HCT116 (cell line): ENCODE measurements around the gene CTNNA2. TPM values are rescaled to one million over a fixed set of nuclear protein-coding genes. Genes with fewer than 3 reads are reported as not detected.

Experiments
- ATAC-seq: fragments of 200-7000 bp; cut with Tn5 transposase; 2 replicates; pipeline ENCODE4 v1.9.1; 2020; ENCODE audit warnings: mild to moderate bottlenecking, moderate library complexity
- BruUV-seq: library from RNA; stranded (reverse); fragments of 400-500 nt; replicated peaks from 2 replicates; lab custom pipeline; 2021; lab: Mats Ljungman, UMichigan
- CTCF ChIA-PET: fragments of 300-600 bp; sonication (Branson Sonifier 250); formaldehyde crosslinking; loops from one replicate; lab custom pipeline; 2021; ENCODE audit warnings: antibody characterized with exemption; lab: Charles Lee
- POLR2A ChIA-PET: fragments of 300-600, 350-600 bp; sonication (Branson Sonifier 250); formaldehyde crosslinking; loops from one replicate; lab custom pipeline; 2021; ENCODE audit warnings: antibody characterized with exemption; lab: Charles Lee
- RAD21 ChIA-PET, 2 experiments: fragments of 300-600 bp; sonication (Branson Sonifier 250); formaldehyde crosslinking; loops; one replicate each; lab custom pipeline; 2023; ENCODE audit warnings: low total read pairs in 2 of 2; ENCODE audit not compliant: uncharacterized antibody in 2 of 2, unreplicated experiment in 2 of 2, low non-redundant PET in 1 of 2; lab: Charles Lee
- DNase-seq: peaks from one replicate; pipeline ENCODE4 v3.0.0-alpha.2; 2010; ENCODE audit warnings: low read depth, low spot score
- H2AFZ ChIP-seq: fragments of 200-600 bp; shearing (Covaris generic), sonication (generic); 2 replicates; pipeline ENCODE4 v1.6.1; 2017; ENCODE audit warnings: low read depth, mixed run types, mixed read lengths, antibody characterized with exemption, low read length; ENCODE audit not compliant: poor library complexity, severe bottlenecking
- H3K27ac ChIP-seq: 2 replicates; pipeline ENCODE4 v1.5.1; 2012; ENCODE audit warnings: low read depth, low read length
- H3K27me3 ChIP-seq: fragments of 200-600 bp; sonication (generic); 2 replicates; pipeline ENCODE4 v1.6.1; 2016; ENCODE audit warnings: mixed run types, low read length, mixed read lengths; ENCODE audit not compliant: insufficient read depth
- H3K36me3 ChIP-seq, 2 experiments: fragments of 200-500 bp in 1 of 2; fragments of 200-600 bp in 1 of 2; sonication (Bioruptor generic) in 1 of 2; sonication (generic) in 1 of 2; 2 replicates each; pipeline versions ENCODE4 v1.5.1 to v1.6.1; 2014 to 2016; ENCODE audit warnings: low read length in 2 of 2, inconsistent platforms in 1 of 2, mixed read lengths in 1 of 2, mixed run types in 1 of 2; ENCODE audit not compliant: insufficient read depth in 2 of 2, control insufficient read depth in 1 of 2
- H3K4me1 ChIP-seq, 2 experiments: fragments of 200-600 bp in 1 of 2; sonication (generic) in 1 of 2; 2 replicates each; pipeline versions ENCODE4 v1.5.1 to v1.6.1; 2012 to 2017; ENCODE audit warnings: low read length in 2 of 2, inconsistent platforms in 1 of 2, mild to moderate bottlenecking in 1 of 2, mixed read lengths in 1 of 2, mixed run types in 1 of 2, moderate library complexity in 1 of 2; ENCODE audit not compliant: insufficient read depth in 2 of 2, control insufficient read depth in 1 of 2
- H3K4me2 ChIP-seq: fragments of 200-600 bp; sonication (generic); 2 replicates; pipeline ENCODE4 v1.6.1; 2017; ENCODE audit warnings: mixed run types, low read length, mixed read lengths
- H3K4me3 ChIP-seq, 2 experiments: fragments of 200-600 bp in 1 of 2; sonication (generic) in 1 of 2; replicated peaks in 1 of 2; 2 replicates each; pipeline ENCODE4 v1.5.1; 2011 to 2016; ENCODE audit warnings: low read length in 2 of 2, control low read depth in 1 of 2, low read depth in 1 of 2, mild to moderate bottlenecking in 1 of 2, mixed read lengths in 1 of 2, mixed run types in 1 of 2
- H3K79me2 ChIP-seq: fragments of 200-600 bp; sonication (generic); 2 replicates; pipeline ENCODE4 v1.6.1; 2017; ENCODE audit warnings: mild to moderate bottlenecking, mixed run types, low read length, moderate library complexity, mixed read lengths; ENCODE audit not compliant: insufficient read depth
- H3K9ac ChIP-seq: fragments of 200-600 bp; sonication (generic); 2 replicates; pipeline ENCODE4 v1.6.1; 2016; ENCODE audit warnings: low read length, mixed read lengths
- H3K9me2 ChIP-seq: fragments of 200-600 bp; sonication (generic), shearing (Covaris generic); 2 replicates; pipeline ENCODE4 v1.6.1; 2017; ENCODE audit warnings: mixed run types, mild to moderate bottlenecking, moderate library complexity; ENCODE audit not compliant: insufficient read depth
- H3K9me3 ChIP-seq, 2 experiments: fragments of 200-500 bp in 1 of 2; fragments of 200-600 bp in 1 of 2; sonication (Bioruptor generic) in 1 of 2; sonication (generic) in 1 of 2; 2 replicates each; pipeline ENCODE4 v1.6.1; 2014 to 2017; ENCODE audit warnings: low read length in 2 of 2, mixed read lengths in 2 of 2, inconsistent platforms in 1 of 2, low read depth in 1 of 2, mild to moderate bottlenecking in 1 of 2, mixed run types in 1 of 2, moderate library complexity in 1 of 2; ENCODE audit not compliant: control insufficient read depth in 1 of 2, insufficient read depth in 1 of 2
- H4K20me1 ChIP-seq: fragments of 200-600 bp; sonication (generic), shearing (Covaris generic); 2 replicates; pipeline ENCODE4 v1.6.1; 2017; ENCODE audit warnings: mixed run types, mild to moderate bottlenecking, moderate library complexity; ENCODE audit not compliant: insufficient read depth
- CEBPB ChIP-seq: IDR thresholded peaks from 2 replicates; pipeline ENCODE4 v1.6.1; 2012; ENCODE audit warnings: low read depth
- EGR1 ChIP-seq: IDR thresholded peaks from 2 replicates; pipeline ENCODE4 v1.6.1; 2012; ENCODE audit warnings: low read depth
- ELF1 ChIP-seq: IDR thresholded peaks from 2 replicates; pipeline ENCODE4 v1.6.1; 2012; ENCODE audit warnings: low read depth, borderline replicate concordance
- SP1 ChIP-seq: IDR thresholded peaks from 2 replicates; pipeline ENCODE4 v1.6.1; 2012; ENCODE audit warnings: low read depth
- TCF7L2 ChIP-seq: IDR thresholded peaks from 2 replicates; pipeline ENCODE4 v1.7.0; 2011; ENCODE audit warnings: borderline replicate concordance, inconsistent platforms; ENCODE audit not compliant: insufficient read depth, insufficient read length; ENCODE audit errors: extremely low read depth
- YY1 ChIP-seq: IDR thresholded peaks from 2 replicates; pipeline ENCODE4 v1.6.1; 2011; ENCODE audit warnings: low read length, low read depth, moderate library complexity, mild to moderate bottlenecking; ENCODE audit not compliant: insufficient replicate concordance; ENCODE audit errors: extremely low read depth
- ZNF274 ChIP-seq: fragments of 200-500 bp; sonication (Bioruptor generic); IDR thresholded peaks from 2 replicates; pipeline ENCODE4 v1.6.1; 2014; ENCODE audit warnings: mild to moderate bottlenecking, low read depth, low read length, inconsistent platforms
- intact Hi-C: fragments of 100-400 bp; cut with micrococcal nuclease; formaldehyde crosslinking; loops from 2 replicates; pipeline ENCODE4 v1.10.0; 2022
- total RNA-seq: library from RNA; stranded (reverse); gene quantifications from one replicate; pipeline ENCODE4 v1.2.1, GENCODE V29; 2021; ENCODE audit not compliant: unreplicated experiment
- TF ChIP-seq, protein P1 (sequence below): IDR thresholded peaks from 2 replicates; pipeline ENCODE4 v1.6.1; 2012
- TF ChIP-seq, protein P2 (sequence below): IDR thresholded peaks from 2 replicates; pipeline ENCODE4 v1.6.1; 2011; ENCODE audit warnings: mild to moderate bottlenecking, low read length, moderate library complexity; ENCODE audit not compliant: insufficient replicate concordance; ENCODE audit errors: extremely low read depth
- TF ChIP-seq, protein P3 (sequence below), 3 experiments: fragments of 200-600 bp in 1 of 3; sonication (generic) in 1 of 3; IDR thresholded peaks in 2 of 3; conservative IDR thresholded peaks in 1 of 3; 2 replicates each; pipeline ENCODE4 v1.5.1; 2012 to 2017; ENCODE audit warnings: low read depth in 2 of 3, low read length in 2 of 3, antibody characterized with exemption in 1 of 3, borderline replicate concordance in 1 of 3, control low read depth in 1 of 3, mild to moderate bottlenecking in 1 of 3, mixed read lengths in 1 of 3, mixed run types in 1 of 3, moderate library complexity in 1 of 3; ENCODE audit not compliant: insufficient read depth in 1 of 3

Gene CTNNA2
- total RNA-seq, 1 experiment from 2014 or later: not detected

DNA sequence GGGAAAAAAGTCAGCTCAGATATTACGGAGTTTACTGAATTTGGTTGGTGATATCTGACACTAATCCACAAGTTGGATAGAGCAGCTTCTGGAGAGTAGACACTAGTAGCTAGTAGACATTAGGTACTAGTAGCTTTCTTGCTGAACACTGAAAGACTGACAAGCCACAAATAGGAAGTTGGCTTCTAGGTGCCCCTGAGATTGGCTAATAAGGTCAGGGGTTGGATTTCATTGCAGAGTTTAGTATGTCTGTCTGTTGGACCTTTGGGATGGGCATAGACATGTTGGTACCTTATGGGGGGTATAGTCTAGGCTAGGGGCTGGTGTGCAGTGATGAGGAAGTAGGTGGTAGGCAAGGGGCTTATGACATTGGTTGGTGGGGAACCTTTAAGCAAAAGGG lies 956.6 kb downstream of the CTNNA2 start (continued):
- no peak for TF ChIP-seq CEBPB
- TF ChIP-seq, protein P1, sequence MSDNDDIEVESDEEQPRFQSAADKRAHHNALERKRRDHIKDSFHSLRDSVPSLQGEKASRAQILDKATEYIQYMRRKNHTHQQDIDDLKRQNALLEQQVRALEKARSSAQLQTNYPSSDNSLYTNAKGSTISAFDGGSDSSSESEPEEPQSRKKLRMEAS: no peak

DNA sequence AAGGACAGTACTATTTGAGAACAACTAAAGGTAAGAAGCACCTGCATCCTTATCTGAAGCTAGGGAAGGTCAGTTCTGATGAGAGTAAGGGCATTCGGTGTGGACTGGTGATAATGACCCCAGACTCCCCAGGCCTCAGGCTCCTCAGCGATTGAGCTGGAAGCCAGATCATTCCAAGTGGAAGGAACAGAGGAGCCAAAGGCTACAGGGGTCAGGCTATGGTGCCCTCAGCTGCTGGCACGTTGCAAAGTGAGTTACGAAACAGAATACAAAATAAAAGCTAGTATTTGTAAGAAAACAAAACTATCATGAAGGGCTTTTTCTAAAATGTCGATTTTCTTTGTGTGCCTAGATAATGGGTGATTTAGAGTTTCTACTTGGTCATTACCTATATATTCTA lies 960.2 kb downstream of the CTNNA2 start:
- no peaks in the 10 kb centered on the region for H3K4me1 ChIP-seq
- no peak overlapping the region for H3K9ac ChIP-seq
- no peak overlapping the region for H3K4me3 ChIP-seq
- H3K27me3 ChIP-seq: no peaks in the 10 kb centered on the region
- POLR2A ChIA-PET: no interaction called here
- H3K9me3 ChIP-seq: peaks cover 0 to 4% of the 10 kb centered on the region in 2 experiments; a peak in 2 of 4 replicates
- BruUV-seq: no TSS peak
- TF ChIP-seq, protein P2, sequence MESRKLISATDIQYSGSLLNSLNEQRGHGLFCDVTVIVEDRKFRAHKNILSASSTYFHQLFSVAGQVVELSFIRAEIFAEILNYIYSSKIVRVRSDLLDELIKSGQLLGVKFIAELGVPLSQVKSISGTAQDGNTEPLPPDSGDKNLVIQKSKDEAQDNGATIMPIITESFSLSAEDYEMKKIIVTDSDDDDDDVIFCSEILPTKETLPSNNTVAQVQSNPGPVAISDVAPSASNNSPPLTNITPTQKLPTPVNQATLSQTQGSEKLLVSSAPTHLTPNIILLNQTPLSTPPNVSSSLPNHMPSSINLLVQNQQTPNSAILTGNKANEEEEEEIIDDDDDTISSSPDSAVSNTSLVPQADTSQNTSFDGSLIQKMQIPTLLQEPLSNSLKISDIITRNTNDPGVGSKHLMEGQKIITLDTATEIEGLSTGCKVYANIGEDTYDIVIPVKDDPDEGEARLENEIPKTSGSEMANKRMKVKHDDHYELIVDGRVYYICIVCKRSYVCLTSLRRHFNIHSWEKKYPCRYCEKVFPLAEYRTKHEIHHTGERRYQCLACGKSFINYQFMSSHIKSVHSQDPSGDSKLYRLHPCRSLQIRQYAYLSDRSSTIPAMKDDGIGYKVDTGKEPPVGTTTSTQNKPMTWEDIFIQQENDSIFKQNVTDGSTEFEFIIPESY: no peak
- TF ChIP-seq, protein P3, sequence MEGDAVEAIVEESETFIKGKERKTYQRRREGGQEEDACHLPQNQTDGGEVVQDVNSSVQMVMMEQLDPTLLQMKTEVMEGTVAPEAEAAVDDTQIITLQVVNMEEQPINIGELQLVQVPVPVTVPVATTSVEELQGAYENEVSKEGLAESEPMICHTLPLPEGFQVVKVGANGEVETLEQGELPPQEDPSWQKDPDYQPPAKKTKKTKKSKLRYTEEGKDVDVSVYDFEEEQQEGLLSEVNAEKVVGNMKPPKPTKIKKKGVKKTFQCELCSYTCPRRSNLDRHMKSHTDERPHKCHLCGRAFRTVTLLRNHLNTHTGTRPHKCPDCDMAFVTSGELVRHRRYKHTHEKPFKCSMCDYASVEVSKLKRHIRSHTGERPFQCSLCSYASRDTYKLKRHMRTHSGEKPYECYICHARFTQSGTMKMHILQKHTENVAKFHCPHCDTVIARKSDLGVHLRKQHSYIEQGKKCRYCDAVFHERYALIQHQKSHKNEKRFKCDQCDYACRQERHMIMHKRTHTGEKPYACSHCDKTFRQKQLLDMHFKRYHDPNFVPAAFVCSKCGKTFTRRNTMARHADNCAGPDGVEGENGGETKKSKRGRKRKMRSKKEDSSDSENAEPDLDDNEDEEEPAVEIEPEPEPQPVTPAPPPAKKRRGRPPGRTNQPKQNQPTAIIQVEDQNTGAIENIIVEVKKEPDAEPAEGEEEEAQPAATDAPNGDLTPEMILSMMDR (IDR thresholded peaks at IDR 0.05 in 2 of 3, conservative IDR thresholded peaks at IDR 0.05 in 1 of 3; ENCODE audit: borderline replicate concordance in 1 of 3, insufficient read depth in 1 of 3, low read depth in 2 of 3, low read length in 2 of 3): no peak
- TF ChIP-seq ELF1 (no peak), ZNF274 (no peak), CEBPB (no peak), TCF7L2 (no peak), EGR1 (no peak), SP1 (no peak), YY1 (no peak)
- TF ChIP-seq, protein P1: no peak
- no peak overlapping the region for H3K4me2 ChIP-seq
- CTCF ChIA-PET: no interaction called here
- H3K27ac ChIP-seq: no peak overlapping the region
- H2AFZ ChIP-seq: no peak overlapping the region
- RAD21 ChIA-PET: no interaction called here
- H3K36me3 ChIP-seq: no peaks in the 10 kb centered on the region
- no peaks in the 10 kb centered on the region for H3K9me2 ChIP-seq
- no peaks in the 10 kb centered on the region for H4K20me1 ChIP-seq
- no peaks in the 10 kb centered on the region for H3K79me2 ChIP-seq
- intact Hi-C loops: no loop called here
- DNase-seq: no peak
- ATAC-seq: no peak
